ENCODE measurements around the gene LIMS1.
"Not testable (repeated sequence)": the region's sequence is repeated elsewhere in the genome, so short reads cannot be mapped to it uniquely, and the experiment has no call there.

The LIMS1 gene

GRCh38 chr2:108597105-108597744 lies 63.0 kb downstream of the LIMS1 start:
- not testable (repeated sequence) for H3K36me3 ChIP-seq (ENCODE audit: control insufficient read depth in 2 of 2, insufficient read depth in 2 of 2, low read length in 2 of 2); H3K27me3 ChIP-seq (ENCODE audit: control insufficient read depth in 1 of 2, insufficient read depth in 2 of 2, low read length in 2 of 2); H3K27ac ChIP-seq (ENCODE audit: low read length); H3K9me3 ChIP-seq (ENCODE audit: control insufficient read depth in 2 of 2, low read length in 2 of 2); H3K9ac ChIP-seq (ENCODE audit: low read length in 2 of 2); H3K4me3 ChIP-seq (ENCODE audit: low read length in 2 of 2)
- H3K4me1 ChIP-seq (ENCODE audit: control insufficient read depth, insufficient read depth, low read length): peaks cover 10% of the 10 kb centered on the region

GRCh38 chr2:108601199-108601598 lies 66.9 kb downstream of the LIMS1 start:
- H3K9ac ChIP-seq (ENCODE audit: low read length in 2 of 2); H3K27me3 ChIP-seq (ENCODE audit: control insufficient read depth in 1 of 2, insufficient read depth in 2 of 2, low read length in 2 of 2); H3K27ac ChIP-seq (ENCODE audit: low read length); H3K4me1 ChIP-seq (ENCODE audit: control insufficient read depth, insufficient read depth, low read length); H3K4me3 ChIP-seq (ENCODE audit: low read length in 2 of 2); H3K9me3 ChIP-seq (ENCODE audit: control insufficient read depth in 2 of 2, low read length in 2 of 2); H3K36me3 ChIP-seq (ENCODE audit: control insufficient read depth in 2 of 2, insufficient read depth in 2 of 2, low read length in 2 of 2): not testable (repeated sequence)

DNA sequence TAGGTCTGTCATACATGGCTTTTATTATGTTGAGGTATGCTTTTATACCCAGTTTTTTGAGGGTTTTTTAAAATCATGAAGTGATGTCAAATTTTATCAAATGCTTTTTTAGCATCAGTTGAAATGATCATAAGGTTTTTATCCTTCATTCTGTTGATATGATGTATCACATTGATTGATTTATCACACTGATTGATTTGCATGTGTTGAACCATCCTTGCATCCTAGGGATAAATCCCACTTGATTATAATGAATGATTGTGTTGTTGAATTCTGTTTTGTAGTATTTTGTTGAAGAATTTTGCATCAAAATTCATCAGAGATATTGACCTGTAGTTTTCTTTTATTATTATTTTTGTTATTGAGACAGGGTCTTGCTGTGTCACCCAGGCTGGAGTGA lies 68.2 kb downstream of the LIMS1 start:
- Histone ChIP-seq H3K36me3 (ENCODE audit: control insufficient read depth in 2 of 2, insufficient read depth in 2 of 2, low read length in 2 of 2) (no peaks in the 10 kb centered on the region), H3K27me3 (ENCODE audit: control insufficient read depth in 1 of 2, insufficient read depth in 2 of 2, low read length in 2 of 2) (no peaks in the 10 kb centered on the region), H3K9ac (ENCODE audit: low read length in 2 of 2) (no peak overlapping the region), H3K4me1 (ENCODE audit: control insufficient read depth, insufficient read depth, low read length) (peaks cover 2% of the 10 kb centered on the region), H3K27ac (ENCODE audit: low read length) (no peak overlapping the region), H3K9me3 (ENCODE audit: control insufficient read depth in 2 of 2, low read length in 2 of 2) (no peaks in the 10 kb centered on the region), H3K4me3 (ENCODE audit: low read length in 2 of 2) (no peak overlapping the region)

DNA sequence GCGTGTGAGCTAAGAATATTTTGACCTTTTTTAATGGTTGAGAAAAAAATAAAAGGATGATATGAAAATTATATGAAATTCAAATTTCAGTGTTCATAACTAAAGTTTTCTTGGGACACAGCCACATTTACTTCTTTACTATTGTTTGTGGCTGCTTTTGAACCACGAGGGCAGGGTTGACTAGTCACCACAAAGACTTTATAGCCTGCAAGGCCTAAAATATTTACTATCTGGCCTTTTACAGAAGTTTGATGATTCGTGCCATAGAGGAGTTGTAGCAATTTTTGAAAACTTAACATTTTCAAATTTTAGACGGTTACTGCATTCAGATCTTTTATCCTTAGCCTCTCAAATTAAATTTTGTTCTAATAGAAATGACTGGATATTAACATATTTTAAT lies 69.9 kb downstream of the LIMS1 start:
- Histone ChIP-seq H3K9ac (ENCODE audit: low read length in 2 of 2) (no peak overlapping the region), H3K36me3 (ENCODE audit: control insufficient read depth in 2 of 2, insufficient read depth in 2 of 2, low read length in 2 of 2) (no peaks in the 10 kb centered on the region), H3K27ac (ENCODE audit: low read length) (no peak overlapping the region), H3K4me3 (ENCODE audit: low read length in 2 of 2) (no peak overlapping the region), H3K9me3 (ENCODE audit: control insufficient read depth in 2 of 2, low read length in 2 of 2) (no peaks in the 10 kb centered on the region), H3K4me1 (ENCODE audit: control insufficient read depth, insufficient read depth, low read length) (no peaks in the 10 kb centered on the region), H3K27me3 (ENCODE audit: control insufficient read depth in 1 of 2, insufficient read depth in 2 of 2, low read length in 2 of 2) (no peaks in the 10 kb centered on the region)

DNA sequence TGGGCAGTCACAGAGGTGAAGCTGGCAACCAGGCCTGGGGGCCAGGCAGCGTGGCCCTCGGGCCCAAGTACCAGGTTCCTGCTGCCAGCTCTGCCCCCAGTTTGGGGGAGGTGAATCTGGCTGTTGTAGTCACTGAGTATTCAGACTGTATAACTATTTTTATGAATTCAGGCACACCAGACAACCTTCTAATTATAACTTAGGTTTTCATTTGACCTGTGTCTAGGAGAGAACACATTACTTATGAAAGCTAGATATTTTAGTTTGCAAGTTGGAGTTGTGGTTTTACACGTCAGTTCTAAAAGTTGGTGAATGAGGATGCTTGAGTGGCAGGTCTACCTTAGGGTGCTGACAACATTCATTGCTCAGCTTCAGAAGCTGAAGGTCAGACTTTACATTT lies 71.7 kb downstream of the LIMS1 start:
- H3K27ac ChIP-seq (ENCODE audit: low read length): no peak overlapping the region
- H3K4me1 ChIP-seq (ENCODE audit: control insufficient read depth, insufficient read depth, low read length): no peaks in the 10 kb centered on the region
- H3K9ac ChIP-seq (ENCODE audit: low read length in 2 of 2): no peak overlapping the region
- no peaks in the 10 kb centered on the region for H3K36me3 ChIP-seq (ENCODE audit: control insufficient read depth in 2 of 2, insufficient read depth in 2 of 2, low read length in 2 of 2)
- H3K9me3 ChIP-seq (ENCODE audit: control insufficient read depth in 2 of 2, low read length in 2 of 2): no peaks in the 10 kb centered on the region
- H3K27me3 ChIP-seq (ENCODE audit: control insufficient read depth in 1 of 2, insufficient read depth in 2 of 2, low read length in 2 of 2): no peaks in the 10 kb centered on the region
- no peak overlapping the region for H3K4me3 ChIP-seq (ENCODE audit: low read length in 2 of 2)

DNA sequence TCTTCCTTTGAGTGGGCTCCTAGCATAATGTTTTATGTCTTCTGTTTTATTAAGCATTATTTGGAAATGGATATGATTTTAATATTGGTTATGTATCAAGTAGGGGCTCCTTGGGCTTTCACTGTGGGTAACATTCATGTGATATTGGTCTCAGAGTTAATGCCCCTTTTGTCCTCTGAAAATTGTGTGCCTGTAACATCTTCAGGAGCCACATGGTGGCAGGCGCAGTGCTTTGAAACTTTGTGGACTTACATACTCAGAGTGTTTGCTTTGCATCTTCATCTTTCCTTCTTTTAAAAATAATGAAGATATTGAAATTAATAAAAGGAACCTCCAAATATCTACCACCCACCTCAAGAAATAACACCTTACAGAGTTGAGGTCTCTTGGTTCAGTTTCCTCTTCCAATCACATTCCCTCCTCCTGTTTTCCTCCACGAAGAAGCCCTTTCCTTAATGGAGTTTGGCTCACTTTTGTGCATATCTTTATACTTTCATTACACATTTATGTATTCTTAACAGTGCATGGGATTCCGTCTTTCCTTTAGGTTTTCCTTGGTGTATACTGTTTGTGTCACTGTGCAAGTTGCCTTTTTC lies 73.5 kb downstream of the LIMS1 start:
- no peaks in the 10 kb centered on the region for H3K4me1 ChIP-seq (ENCODE audit: control insufficient read depth, insufficient read depth, low read length)
- H3K27ac ChIP-seq (ENCODE audit: low read length): no peak overlapping the region
- no peaks in the 10 kb centered on the region for H3K36me3 ChIP-seq (ENCODE audit: control insufficient read depth in 2 of 2, insufficient read depth in 2 of 2, low read length in 2 of 2)
- no peak overlapping the region for H3K9ac ChIP-seq (ENCODE audit: low read length in 2 of 2)
- no peaks in the 10 kb centered on the region for H3K27me3 ChIP-seq (ENCODE audit: control insufficient read depth in 1 of 2, insufficient read depth in 2 of 2, low read length in 2 of 2)
- no peaks in the 10 kb centered on the region for H3K9me3 ChIP-seq (ENCODE audit: control insufficient read depth in 2 of 2, low read length in 2 of 2)
- no peak overlapping the region for H3K4me3 ChIP-seq (ENCODE audit: low read length in 2 of 2)

- no peak overlapping the region for H3K27ac ChIP-seq (ENCODE audit: low read length)
- H3K27me3 ChIP-seq (ENCODE audit: control insufficient read depth in 1 of 2, insufficient read depth in 2 of 2, low read length in 2 of 2): no peaks in the 10 kb centered on the region
- no peak overlapping the region for H3K9ac ChIP-seq (ENCODE audit: low read length in 2 of 2)
- no peak overlapping the region for H3K4me3 ChIP-seq (ENCODE audit: low read length in 2 of 2)
- peaks cover 8% of the 10 kb centered on the region for H3K4me1 ChIP-seq (ENCODE audit: control insufficient read depth, insufficient read depth, low read length)
- no peaks in the 10 kb centered on the region for H3K9me3 ChIP-seq (ENCODE audit: control insufficient read depth in 2 of 2, low read length in 2 of 2)
- no peaks in the 10 kb centered on the region for H3K36me3 ChIP-seq (ENCODE audit: control insufficient read depth in 2 of 2, insufficient read depth in 2 of 2, low read length in 2 of 2)
Observed at GRCh38 chr2:108611021-108611420, 76.8 kb downstream of the LIMS1 start.

DNA sequence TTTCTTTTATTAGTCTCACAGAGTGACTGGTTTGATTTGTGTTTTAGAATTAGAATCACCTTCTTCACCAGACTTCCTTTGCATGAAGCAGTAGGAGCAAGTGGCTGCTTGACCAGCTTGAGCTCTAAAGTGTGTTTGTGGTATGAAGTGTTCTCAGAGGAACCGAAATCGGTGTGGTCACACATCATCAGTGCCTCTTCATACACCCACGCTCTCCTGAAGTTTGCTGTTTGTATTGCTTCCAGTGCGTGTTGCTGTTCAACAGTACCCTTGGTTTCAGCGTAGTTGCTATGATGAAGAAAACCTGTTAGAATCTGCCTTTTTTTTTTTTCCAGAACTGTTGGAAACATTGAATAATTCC lies 77.9 kb downstream of the LIMS1 start:
- H3K27me3 ChIP-seq (ENCODE audit: control insufficient read depth in 1 of 2, insufficient read depth in 2 of 2, low read length in 2 of 2): no peaks in the 10 kb centered on the region
- H3K4me1 ChIP-seq (ENCODE audit: control insufficient read depth, insufficient read depth, low read length): peaks cover 14% of the 10 kb centered on the region
- H3K9ac ChIP-seq (ENCODE audit: low read length in 2 of 2): no peak overlapping the region

GRCh38 chr2:108612514-108613183 lies 78.4 kb downstream of the LIMS1 start:
- Histone ChIP-seq H3K27me3 (ENCODE audit: control insufficient read depth in 1 of 2, insufficient read depth in 2 of 2, low read length in 2 of 2) (no peaks in the 10 kb centered on the region), H3K4me3 (ENCODE audit: low read length in 2 of 2) (no peak overlapping the region), H3K27ac (ENCODE audit: low read length) (no peak overlapping the region), H3K4me1 (ENCODE audit: control insufficient read depth, insufficient read depth, low read length) (peaks cover 14% of the 10 kb centered on the region), H3K9ac (ENCODE audit: low read length in 2 of 2) (no peak overlapping the region), H3K9me3 (ENCODE audit: control insufficient read depth in 2 of 2, low read length in 2 of 2) (no peaks in the 10 kb centered on the region), H3K36me3 (ENCODE audit: control insufficient read depth in 2 of 2, insufficient read depth in 2 of 2, low read length in 2 of 2) (no peaks in the 10 kb centered on the region)

More for the DNA sequence above, 77.9 kb downstream of the LIMS1 start:
- Histone ChIP-seq H3K9me3 (ENCODE audit: control insufficient read depth in 2 of 2, low read length in 2 of 2) (no peaks in the 10 kb centered on the region), H3K36me3 (ENCODE audit: control insufficient read depth in 2 of 2, insufficient read depth in 2 of 2, low read length in 2 of 2) (no peaks in the 10 kb centered on the region), H3K27ac (ENCODE audit: low read length) (no peak overlapping the region), H3K4me3 (ENCODE audit: low read length in 2 of 2) (no peak overlapping the region)

DNA sequence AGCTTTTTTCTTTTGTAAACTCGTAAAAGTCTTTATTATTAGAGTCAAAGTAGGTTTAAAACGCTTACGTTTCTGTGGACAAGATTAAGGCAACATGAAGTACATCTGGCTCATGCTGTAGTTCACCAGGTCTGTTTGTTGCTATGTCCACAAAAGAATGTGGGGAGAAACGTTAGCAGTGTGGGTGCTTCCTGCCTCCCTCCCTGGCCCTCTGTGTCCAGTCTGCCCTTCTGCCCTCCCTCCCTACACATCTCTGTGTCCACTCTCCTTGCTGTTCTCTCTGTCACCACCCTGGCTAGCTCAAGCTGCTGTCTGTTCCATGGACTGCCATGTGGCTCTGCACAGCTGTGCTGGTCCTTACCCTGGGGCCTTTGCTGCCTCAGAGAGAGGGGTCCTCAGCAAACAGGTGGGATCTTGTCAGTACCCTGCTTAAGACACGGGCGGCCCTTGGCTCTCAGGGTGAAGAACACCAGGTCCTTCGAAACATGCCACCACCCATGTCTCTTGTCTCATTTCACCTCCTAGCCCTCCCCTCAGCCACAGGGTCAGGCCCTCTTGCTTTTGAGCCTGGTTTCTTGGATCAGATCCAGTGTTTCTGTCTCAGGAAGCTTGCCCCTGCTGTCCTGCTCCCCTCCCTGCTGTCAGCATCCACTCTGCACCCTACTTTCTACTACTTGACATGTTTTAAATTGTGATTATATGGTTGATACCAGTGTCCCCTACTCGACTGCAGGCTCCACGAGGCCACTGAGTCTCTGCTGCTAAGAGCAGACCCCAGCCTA lies 79.2 kb downstream of the LIMS1 start:
- H3K9ac ChIP-seq (ENCODE audit: low read length in 2 of 2): no peak overlapping the region
- H3K4me3 ChIP-seq (ENCODE audit: low read length in 2 of 2): no peak overlapping the region
- peaks cover 14% of the 10 kb centered on the region for H3K4me1 ChIP-seq (ENCODE audit: control insufficient read depth, insufficient read depth, low read length)
- H3K27me3 ChIP-seq (ENCODE audit: control insufficient read depth in 1 of 2, insufficient read depth in 2 of 2, low read length in 2 of 2): no peaks in the 10 kb centered on the region
- no peaks in the 10 kb centered on the region for H3K9me3 ChIP-seq (ENCODE audit: control insufficient read depth in 2 of 2, low read length in 2 of 2)
- no peaks in the 10 kb centered on the region for H3K36me3 ChIP-seq (ENCODE audit: control insufficient read depth in 2 of 2, insufficient read depth in 2 of 2, low read length in 2 of 2)
- H3K27ac ChIP-seq (ENCODE audit: low read length): no peak overlapping the region
